Measurements from ENCODE around the gene SLC37A1.

The SLC37A1 gene

DNA sequence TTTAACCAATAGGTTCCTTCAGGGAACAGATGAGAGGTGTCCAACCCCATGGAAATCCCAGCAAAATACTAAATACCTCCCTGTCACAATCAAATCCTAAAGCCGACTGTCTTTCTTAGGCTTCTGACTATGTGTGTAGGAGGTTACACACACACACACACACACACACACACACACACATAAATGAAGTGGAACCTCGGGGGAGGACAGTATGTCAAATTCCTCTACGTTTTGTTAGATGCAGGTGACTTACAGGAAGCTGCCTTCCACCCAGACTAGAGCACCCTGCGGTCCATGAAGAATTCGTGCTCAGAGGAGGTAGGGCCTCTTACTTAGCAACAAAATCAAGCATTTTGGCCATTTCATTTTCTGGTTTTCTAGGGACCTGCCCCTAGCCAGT, 34.1 kb upstream of the SLC37A1 start:
- DNase-seq (ENCODE audit: low spot score): no peak

GRCh38 chr21:42480736-42481135, 32.9 kb upstream of the SLC37A1 start:
- DNase-seq (ENCODE audit: low spot score): no peak

DNA sequence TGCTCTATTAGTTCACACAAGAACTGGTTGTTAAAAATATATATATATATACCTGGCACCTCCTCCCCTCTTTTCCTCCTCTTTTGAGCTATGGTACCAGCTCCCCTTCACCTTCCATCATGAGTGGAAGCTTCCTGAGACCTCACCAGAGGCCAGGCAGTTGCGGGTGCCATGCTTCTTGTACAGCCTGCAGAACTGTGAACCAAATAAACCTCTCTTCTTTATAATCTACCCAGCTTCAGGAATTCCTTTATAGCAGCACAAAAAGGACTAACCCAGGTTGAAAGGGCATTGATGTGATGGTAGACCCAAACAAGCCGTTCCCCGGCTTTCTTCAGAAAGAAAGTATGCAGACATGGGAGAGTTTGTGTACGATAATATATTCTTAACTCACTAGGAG, 32.5 kb upstream of the SLC37A1 start:
- no peak for DNase-seq (ENCODE audit: low spot score)

DNA sequence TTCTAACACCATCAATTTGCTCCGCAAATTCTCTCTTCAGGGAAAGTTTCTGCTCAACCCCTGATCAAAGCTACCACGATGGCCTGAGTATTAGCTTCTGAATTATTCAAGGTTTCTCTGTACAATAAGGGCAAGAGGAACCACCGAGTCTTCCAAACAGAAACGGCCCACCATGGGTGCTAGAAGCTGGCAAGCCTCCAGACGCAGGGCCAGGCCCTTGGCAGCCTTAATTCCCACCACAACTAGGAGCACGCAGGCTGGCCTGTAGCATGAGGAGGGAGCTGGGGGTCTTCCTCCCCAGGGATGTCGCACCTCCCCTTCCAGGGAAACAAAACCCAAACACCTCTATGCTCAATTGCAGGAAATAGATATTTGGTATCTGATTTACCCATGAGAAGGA, 28.7 kb upstream of the SLC37A1 start:
- no peak for DNase-seq (ENCODE audit: low spot score)

GRCh38 chr21:42486072-42486471, 27.6 kb upstream of the SLC37A1 start:
- DNase-seq (ENCODE audit: low spot score): no peak

DNA sequence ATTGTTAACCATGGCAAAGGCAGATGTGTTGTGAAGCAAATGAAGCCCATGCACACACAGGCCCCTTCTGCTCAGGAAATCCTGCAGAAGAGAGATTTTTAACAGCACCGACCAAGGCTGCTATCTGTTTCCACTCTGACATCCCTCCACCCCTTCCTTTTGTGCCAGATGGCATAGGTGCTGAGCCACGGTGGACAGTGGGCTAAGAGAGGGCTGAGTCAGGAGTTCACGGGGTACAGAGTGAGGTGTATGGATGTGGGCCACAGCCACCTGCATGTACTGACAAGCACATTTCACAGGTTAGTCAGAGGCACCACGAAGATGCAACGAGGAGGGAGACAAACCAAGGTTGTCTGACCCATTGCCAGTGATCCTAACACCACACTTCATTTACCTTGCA, 27.1 kb upstream of the SLC37A1 start:
- DNase-seq (ENCODE audit: low spot score): no peak

- no peak for DNase-seq (ENCODE audit: low spot score)
These were observed 24.6 kb upstream of the SLC37A1 start for GRCh38 chr21:42489006-42489563.

DNA sequence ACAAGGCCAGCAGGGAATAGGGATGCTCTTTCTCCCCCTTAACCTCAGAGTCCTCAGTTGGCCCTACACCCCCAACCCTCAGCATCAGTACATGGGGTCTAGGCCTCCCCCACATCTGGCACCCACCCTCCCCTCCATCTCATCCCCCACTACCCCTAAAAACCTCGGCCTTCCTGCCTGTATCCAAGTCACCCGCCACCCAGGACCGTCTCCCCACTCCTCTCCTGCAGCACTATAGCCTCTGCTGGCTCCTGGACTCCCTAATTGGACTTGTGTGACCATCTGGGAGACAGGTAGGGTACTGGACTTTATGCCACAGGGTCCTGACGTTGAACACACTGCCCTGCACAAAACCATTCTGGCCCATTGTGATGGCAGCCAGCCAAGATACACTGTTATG, 23.7 kb upstream of the SLC37A1 start:
- DNase-seq (ENCODE audit: low spot score): no peak

DNA sequence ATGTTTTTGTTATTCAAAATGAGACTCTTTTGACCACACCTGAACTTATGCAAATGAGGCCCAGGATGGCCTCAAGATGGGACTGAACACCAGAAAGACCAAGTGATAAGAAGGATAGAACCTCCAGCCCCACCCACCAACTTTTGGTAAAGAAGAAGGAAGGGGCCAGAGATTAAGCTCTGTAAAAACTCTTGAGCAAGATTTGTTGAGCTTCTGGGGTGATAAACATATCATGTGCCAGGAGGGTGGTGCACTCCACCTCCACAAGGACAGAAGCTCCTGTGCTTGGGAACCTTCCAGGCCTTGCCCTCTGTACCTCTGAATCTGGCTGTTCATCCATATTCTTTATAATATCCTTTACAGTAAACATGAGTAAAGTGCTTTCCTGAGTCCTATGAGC, 22.9 kb upstream of the SLC37A1 start:
- DNase-seq (ENCODE audit: low spot score): no peak

- DNase-seq (ENCODE audit: low spot score): no peak
These were observed 22.3 kb upstream of the SLC37A1 start for GRCh38 chr21:42491328-42491727.

- DNase-seq (ENCODE audit: low spot score): no peak
These were observed 21.5 kb upstream of the SLC37A1 start for GRCh38 chr21:42492201-42492600.

DNA sequence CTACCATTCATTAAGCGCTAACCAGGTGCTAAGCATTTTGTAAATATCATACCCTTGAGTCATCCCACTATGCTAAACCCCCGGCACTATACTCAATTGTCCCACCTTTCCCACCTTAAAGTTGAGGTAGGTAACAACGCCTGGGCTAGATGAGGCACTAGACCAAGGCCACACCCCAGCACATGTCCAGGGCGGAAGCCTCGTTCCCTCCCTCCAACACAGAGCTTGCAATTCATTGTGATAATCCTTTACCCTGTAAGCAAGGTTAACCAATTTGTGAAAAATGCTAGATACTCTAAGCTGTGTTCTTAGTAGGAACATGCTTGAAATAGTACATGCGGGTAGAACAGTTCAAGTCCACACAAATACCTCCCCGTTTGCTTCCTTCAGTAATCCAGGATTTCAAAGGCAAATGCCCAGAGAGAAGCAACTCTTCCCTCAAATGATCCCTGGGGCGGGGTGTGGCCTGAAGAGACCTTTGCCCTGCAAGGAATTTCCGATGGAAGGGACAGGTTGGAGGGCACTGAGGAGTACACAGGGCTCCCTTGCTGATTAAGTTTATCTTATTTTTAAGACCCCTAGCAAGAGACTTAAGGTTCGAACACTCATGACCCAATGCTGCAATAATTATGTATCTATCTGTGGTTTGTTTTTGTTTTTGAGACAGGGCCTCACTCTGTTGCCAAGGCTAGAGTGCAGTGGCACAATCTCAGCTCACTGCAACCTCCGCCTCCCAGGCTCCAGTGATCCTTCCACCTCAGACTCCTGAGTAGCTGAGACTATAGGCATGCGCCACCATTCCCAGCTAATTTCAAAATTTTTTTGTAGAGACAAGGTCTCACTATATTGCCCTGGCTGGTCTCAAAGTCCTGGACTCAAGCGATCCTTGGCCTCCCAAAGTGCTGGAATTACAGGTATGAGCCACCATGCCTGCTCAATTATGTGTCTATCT, 20.3 kb upstream of the SLC37A1 start:
- DNase-seq (ENCODE audit: low spot score): no peak

DNA sequence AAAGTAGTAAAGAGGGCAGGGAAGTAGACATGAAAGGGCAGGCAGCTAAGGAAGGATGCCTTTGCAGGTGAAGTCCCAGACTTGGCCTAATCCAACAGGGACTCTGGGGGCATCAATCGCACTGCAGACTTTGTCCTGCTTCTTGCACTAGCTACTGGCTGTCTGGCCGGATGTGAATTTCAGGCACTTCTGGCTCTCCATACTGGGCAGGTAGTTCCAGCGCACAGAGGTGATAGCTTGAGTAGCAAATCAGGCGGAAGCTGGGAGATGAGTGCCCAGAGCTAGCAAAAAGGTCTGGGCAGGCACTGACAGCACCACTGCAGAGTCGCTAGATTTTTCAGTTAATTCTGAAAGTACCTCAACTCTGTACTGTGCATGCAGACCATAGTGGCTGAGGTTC, 18.6 kb upstream of the SLC37A1 start:
- DNase-seq (ENCODE audit: low spot score): no peak

- DNase-seq (ENCODE audit: low spot score): no peak
These were observed 17.9 kb upstream of the SLC37A1 start for GRCh38 chr21:42495765-42496119.

- DNase-seq (ENCODE audit: low spot score): peak; percentile 99
These were observed 17.4 kb upstream of the SLC37A1 start, which contains the start of gene RSPH1 for GRCh38 chr21:42496120-42496838. TSS of gene RSPH1 (minus strand) at chr21:42496224. CDS start at chr21:42496186, 38 bp downstream.

DNA sequence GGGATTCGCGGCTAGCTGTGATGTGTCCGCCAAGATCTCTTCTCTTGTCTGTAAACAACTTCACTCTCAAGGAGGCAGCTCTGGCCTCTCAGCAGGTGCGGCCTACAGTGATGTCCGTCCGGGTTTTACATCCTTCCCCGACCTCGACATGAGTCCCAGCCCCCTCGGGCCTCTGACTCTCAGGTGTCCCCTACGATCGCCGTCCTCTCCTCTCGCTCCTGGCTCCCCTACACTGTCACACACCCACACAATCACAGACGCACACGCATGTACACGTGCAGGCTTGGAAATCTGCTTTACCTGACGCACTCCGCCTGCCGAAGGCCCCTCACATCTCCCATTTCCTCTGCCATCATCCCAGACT, 16.8 kb upstream of the SLC37A1 start:
- no peak for DNase-seq (ENCODE audit: low spot score)

DNA sequence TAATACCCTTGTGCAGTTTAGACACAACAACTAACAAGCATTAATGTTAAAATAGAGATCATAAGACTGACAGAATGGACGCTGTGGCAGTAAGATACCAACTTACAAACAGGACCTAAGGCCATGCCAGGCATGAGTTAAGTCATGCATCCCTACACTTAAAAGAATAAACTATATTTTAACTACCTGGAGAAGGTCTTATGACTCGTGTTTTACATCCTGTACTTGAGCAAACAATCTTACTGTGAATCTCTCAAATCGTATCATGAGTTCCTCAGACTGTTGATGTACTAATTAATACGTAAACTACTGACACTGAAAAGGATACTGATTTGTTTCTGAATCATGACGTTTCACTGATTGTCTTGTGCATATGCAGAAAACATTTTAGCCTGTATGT, 15.6 kb upstream of the SLC37A1 start:
- DNase-seq (ENCODE audit: low spot score): no peak

GRCh38 chr21:42499444-42500112, 14.1 kb upstream of the SLC37A1 start:
- DNase-seq (ENCODE audit: low spot score): no peak

- DNase-seq (ENCODE audit: low spot score): no peak
These were observed 13.4 kb upstream of the SLC37A1 start for GRCh38 chr21:42500225-42500624.

GRCh38 chr21:42500736-42501135, 12.9 kb upstream of the SLC37A1 start:
- no peak for DNase-seq (ENCODE audit: low spot score)

GRCh38 chr21:42503711-42504110, 9.9 kb upstream of the SLC37A1 start:
- no peak for DNase-seq (ENCODE audit: low spot score)

- DNase-seq (ENCODE audit: low spot score): no peak
These were observed 8.4 kb upstream of the SLC37A1 start for GRCh38 chr21:42505090-42505726.
